ENCODE data around the gene RSPH1.
A peak's percentile ranks its signal among the peaks of the same experiment; 100 is the strongest.

The RSPH1 gene

GRCh38 chr21:42423685-42424084 lies 72.3 kb downstream of the RSPH1 start:
- DNase-seq, result no peak

GRCh38 chr21:42423197-42423675 lies 72.8 kb downstream of the RSPH1 start:
- peak; percentile 30 for DNase-seq
